CD4-positive, alpha-beta T cell treated with Interferon gamma for 1 hour (primary cell): ENCODE results near the gene ROR1.
A peak's percentile ranks its signal among the peaks of the same experiment; 100 is the strongest.

Experiments
- DNase-seq: peaks from one replicate; pipeline ENCODE4 v3.0.0-alpha.2; 2020

ROR1 gene

DNA sequence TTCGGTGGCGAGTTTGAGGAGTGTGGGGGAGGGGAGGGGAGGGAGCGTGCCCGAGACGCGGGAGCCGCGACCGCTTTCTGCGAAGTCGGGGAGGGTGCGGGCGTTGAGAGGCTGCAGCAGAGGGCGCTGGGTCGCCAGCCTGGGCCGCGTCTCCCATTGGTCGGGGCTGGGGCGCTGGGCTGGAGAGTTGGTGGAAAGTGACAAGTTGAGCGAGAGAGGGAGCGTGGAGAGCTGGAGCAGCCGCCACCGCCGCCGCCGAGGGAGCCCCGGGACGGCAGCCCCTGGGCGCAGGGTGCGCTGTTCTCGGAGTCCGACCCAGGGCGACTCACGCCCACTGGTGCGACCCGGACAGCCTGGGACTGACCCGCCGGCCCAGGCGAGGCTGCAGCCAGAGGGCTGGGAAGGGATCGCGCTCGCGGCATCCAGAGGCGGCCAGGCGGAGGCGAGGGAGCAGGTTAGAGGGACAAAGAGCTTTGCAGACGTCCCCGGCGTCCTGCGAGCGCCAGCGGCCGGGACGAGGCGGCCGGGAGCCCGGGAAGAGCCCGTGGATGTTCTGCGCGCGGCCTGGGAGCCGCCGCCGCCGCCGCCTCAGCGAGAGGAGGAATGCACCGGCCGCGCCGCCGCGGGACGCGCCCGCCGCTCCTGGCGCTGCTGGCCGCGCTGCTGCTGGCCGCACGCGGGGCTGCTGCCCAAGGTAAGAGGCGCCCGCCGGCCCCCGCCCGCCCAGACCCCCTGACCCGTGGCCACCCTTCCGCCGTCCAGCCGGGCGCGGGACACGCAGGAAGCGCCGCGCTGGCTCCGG, at the start of gene ROR1:
ROR1 (plus strand) TSS at position 203 of the 802 bp plus-strand sequence.
- DNase-seq = peak; percentile 58

DNA sequence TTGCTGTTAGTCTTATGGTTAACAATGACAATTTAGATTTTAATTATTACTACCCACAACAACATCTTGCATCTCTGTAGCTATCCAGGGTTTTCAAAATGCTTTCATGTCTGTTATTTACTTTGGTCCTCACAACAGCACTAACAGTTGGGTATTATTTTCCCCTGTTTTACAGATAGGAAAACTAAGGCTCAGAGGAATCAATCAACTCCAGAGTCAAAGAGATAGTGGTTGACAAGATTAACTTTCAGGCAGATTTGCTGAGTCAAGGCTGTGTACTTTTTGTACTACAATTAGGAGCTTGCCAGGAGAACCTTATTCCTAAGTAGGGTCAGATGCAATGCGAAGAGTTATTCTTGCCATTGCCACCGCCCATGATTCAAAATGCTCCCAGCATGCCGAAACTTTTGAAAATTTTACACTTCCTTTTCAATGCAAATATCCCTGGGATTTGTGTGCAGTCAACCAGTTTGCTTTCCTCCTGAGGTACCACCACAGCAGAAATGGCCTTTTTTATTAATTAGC, 49.4 kb upstream of the ROR1 start:
- DNase-seq = no peak

DNA sequence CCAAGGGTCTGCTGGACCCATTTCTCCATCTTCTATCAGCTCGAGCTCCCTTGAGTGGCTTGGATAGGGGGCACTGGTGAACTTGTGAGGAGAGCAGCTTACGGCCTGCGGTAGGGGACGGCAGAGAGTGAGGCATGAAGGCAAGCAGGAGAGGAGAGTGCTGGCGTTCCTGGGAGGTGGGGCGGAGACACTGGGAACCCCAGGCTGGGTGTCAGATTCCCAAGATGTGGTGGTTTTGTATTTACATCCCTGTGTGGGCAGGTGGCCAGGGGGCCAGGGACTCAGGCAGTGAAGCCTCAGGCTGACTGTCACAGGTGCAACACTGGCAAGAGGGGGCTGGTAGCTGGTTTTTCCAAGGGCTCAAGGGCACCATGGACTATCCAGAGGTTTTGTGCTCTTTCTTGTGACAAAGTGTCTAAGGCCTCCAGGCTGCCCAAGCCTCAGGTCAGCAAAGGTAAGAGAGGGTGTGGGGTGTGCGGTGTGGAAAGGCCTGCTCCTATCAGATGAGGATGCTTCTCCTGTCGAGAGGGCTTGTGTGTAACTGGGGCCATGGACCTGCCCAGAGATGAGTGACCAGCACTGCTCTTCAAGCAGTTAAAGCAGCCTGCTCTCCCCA, 45.1 kb upstream of the ROR1 start:
- DNase-seq = no peak

DNA sequence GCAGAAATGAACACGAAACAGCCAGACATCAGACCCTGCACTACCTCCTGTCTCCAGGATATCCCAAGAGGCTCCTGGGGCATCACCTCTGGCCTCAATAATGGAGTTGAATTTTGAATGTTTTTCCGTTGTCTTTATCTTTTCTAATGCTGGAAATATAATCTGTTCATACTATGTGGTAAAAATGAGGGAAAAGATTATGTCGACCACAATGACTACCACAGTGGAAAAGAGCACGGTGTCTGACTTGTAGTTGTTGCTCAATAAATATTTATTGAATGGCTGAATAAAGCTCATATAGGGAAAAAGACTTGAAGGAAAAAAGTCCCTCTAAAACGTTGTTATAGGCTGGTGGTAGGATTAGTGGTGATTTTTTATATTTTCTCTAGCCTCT, 44.6 kb upstream of the ROR1 start:
- no peak for DNase-seq

DNA sequence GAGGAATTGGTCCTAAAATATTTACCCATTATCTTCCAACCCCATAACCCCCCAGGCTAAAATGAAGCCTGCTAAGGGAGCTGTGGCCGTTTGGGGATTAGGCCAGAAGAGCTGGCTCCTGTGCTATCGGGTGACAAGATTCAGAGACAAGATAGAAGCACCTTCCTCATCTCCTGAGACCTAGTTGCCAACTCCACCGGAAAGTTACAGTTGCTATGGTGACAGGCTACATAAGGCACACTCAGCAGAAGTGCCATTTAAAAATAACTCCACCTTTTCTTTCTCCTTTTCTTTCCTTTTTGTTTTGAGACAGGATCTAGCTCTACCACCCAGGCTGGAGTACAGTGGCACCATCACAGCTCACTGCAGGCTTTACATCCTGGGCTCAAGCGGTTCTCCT, 43.6 kb upstream of the ROR1 start:
- no peak for DNase-seq

DNA sequence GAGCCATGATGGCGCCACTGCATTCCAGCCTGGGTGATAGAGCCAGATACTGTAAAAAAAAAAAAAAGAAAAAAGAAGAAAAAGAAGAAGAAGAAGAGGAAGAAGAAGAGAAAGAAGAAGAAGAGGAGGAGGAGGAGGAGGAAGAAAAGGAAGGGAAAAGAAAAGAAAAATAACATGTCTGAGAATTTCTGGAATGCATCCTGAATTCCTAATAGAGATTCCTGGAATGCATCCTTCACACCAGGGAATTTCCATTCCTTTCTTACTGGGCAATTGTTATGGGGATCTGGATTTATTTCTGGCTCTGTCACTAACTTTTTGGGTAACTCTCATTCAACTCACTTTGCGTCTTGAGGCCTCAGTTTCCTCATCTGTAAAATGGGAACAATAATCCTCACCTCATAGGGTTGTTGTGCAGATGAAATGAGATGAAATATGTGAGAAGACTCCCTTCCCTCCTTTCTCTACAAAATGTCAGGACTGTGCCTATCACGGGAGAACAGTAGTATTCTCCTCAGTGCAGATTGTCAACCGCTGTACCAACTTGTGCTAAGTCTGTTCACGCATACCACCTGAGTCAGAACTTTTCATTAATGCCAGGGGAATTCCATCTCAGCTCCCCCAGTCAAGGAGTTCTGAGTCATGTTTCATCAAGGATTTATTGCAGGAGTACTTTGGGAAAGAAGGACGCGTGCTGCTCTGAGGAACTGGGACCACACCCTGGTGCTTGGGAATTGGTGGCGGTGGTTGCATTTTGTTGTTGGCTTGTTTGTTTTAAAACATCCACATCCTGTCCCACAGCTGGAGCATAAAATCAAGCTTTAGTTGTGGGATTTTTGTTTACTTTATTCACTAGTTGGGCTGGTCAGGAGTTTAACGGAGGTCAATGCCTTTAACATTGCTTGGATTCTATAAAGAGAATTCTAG, 42.4 kb upstream of the ROR1 start:
- no peak for DNase-seq

DNA sequence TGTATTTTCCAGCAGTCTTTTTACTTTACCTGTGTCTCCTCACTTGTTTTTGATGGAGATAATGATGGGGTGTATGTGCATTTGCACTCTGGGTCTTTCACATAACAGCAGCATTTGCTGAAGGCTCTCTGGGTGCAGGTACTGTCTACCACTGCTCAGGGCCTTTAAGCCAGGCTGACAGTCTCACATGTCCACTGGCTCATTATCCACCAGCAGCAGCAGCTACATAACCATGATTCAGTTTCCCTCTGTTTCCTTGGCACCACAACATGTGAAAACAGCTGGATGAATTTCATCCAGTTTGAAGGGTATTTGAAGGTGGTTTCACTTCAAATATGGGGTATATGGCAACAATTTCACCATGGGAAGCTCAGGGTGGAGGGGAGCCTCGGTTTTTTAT, 41.2 kb upstream of the ROR1 start:
- DNase-seq = no peak

DNA sequence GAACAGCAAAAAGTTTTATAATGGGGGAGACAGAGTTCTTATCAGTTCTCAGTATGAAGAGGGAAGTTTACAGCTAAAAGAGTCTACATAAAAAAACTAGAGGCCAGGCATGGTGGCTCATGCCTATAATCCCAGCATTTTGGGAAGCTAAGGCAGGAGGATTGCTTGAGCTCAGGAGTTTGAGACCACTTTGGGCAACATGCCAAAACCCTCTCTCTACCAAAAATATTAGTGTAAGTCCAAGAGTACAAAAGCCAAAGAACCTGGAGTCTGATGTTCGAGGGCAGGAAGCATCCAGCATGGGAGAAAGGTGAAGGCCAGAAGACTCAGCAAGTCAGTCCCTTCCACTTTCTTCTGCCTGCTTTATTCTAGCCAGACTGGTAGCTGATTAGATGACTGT, 35.0 kb upstream of the ROR1 start:
- DNase-seq = no peak

DNA sequence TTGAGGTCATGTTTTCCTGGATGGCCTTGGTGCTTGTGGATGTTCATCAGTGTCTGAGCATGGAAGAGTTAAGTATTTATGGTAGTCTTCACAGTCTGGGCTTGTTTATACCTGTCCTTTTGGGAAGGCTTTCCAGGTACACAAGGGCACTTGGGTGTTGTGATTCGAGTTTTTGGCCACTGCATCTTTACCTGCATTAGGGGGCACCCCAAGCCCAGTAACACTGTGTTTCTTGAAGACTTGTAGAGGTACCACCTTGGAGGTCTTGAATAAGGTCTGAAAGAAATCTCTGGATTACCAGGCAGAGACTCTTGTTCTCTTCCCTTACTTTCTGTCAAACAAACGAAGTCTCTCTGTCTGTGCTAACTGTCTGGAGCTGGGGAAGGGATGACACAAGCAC, 34.4 kb upstream of the ROR1 start:
- DNase-seq = no peak

DNA sequence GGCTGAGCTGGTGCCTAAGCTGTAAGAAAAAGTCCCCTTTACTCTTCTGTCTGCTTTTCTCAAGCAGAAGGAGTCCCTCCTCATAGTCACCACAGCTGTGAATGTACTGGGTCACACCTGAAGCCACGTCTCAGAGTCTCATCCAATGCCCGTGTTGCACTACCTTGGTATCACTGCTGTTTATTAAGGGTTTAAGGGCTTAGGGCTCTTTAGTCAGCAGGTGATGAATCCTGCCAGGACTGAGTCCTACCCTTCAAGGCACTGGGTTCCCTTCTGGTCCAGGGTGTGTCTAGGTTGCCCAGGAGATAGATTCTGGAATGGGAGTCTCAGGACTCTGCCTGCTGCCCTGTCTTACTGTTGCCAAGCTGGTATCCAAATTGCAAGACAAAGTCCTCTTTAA, 33.4 kb upstream of the ROR1 start:
- no peak for DNase-seq

DNA sequence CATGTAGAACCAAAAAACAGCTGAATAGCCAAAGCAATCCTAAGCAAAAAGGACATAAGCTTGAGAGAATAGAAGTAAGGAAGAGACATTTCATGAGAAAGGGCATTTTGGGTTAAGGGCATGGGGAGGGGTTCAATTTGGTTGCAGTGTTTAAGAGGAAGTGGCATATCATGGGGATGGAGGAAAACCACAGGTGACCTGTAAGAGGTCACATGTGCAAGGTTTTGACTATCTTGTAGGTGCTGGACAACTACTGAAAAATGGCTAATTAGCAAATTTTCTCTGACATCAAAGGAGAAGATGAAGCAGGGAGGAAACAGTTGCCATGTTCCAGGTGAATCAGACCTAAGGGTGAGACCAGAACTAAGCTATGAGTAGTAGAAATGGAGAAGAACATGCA, 31.3 kb upstream of the ROR1 start:
- no peak for DNase-seq

DNA sequence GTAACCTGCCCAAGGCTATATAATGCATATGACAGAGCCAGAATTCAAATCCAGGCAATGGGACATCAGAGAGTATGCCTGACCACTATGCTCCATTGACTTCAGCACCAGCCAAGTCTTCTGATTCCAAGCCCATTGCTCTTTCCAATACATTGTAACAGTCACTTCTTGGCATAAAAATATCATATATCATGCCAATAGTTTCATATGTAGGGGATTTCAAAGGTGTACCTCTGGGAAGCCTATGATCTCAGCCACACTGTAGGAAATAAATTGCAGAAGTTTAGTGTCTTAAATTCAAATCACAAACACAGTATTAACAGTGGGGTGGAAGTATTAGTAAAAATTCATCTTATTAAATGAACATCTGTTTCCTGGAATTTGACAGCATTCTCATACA, 30.0 kb upstream of the ROR1 start:
- DNase-seq = no peak

DNA sequence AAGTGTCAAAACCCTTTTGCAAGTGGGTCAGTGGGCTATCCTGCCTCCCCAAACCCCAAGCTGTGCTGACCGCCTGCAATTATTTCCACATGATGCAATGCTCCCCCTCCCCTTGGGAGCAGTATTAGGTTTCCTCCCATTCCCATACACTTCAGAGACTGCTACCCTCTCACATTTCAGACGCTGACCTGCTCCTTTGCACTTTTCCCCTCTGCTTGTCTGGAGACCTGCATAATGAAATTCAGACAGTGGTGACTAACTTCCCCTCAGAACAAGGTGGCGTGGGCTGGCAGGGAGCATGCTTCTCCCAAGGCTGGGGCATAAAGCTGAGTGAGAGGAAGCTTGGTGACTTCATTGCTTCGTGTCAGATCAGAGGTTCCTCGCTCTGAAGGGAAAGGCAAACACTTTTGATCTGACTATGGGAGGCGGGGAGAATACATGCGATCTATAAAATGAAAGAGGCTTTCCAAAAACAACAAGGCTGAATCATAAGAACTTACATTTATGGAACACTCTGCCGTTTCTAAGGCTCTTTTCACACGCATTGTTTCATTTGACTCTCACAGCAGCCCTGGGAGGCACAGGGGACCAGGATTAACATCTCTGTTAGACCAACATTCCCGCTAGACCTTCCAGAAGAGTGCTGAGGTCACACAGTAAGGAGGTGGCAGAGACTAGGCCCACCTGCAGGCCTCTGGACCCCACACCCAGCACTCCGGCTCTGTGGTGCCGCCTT, 27.5 kb upstream of the ROR1 start:
- no peak for DNase-seq

DNA sequence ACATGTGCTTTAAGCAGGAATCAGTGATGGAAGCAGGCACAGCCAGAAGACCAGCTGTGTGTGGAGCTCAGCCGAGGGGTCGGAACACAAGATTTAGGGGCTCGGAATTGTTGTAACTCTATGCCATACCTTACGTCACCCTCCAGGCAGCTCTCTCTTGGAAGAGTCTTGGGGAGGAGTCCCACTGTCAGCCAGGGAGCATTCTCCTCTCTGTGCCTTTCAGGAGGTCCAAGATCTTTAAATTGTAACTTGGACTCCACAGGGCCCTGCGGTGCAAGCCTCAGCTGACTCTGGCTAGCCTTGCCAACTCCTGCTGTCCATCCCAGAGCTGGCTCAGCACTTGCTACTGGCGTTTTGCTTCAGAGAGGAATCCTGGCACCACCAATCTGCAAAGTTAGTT, 26.4 kb upstream of the ROR1 start:
- DNase-seq = no peak

DNA sequence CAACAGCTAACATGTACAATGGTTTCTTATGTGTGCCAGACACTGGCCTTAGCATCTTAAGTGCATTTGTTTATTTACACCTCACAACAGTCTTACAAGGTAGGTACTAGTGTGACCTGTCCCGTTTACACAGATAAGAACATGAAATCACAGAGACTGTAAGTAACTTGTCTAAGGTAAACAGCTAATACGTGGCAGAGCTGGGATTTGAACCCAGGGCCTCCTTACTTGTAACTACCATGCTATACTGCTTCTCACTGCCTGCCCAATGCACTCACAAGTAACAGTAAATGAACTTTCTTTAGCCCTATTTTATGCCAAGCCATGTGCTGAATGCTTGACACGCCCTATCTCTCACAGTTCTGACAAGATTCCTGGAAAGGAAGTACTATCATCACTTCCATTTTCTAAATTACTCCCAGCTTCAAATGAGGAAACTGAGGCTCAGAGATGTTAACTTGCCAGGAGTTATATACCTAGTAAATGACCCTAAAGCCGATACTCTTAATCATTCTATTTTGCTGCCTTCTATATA, 25.7 kb upstream of the ROR1 start:
- DNase-seq = no peak

DNA sequence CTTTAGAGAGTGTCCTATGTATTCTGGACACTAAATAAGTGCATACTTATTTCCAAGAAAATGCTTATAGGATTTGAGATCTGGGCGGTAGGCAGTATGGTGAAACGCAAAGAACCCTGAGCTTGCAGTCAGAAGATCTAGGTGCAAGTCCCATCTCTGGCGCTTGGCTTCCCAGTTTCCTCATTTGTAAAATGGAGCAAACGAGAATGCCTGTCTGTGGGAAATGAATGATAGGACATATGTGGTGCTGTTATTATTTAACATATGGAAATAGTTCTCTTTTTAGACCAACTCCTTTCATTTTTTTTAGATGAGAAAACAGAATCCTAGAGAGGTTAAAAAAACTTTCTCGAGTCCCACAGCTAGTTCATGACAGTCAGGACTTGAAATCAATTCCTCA, 25.2 kb upstream of the ROR1 start:
- no peak for DNase-seq

DNA sequence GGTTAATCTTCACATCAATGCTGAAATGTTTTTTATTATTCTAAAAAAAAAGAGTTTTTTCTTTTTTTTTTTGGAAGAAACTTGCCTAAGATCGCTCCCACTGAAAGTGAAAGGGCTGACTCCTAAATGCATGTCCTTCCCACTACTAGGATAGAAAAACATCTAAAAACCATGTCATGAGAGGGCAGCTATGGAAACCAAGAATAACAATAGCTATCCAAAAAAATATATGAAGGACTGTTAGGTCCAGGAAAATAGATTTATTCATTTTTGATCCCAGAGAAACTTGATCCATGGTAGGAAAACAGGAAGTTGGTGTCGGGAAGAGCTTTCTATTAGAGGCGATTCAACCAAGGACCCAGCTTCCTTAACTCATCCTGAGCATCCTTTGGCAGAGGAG, 23.1 kb upstream of the ROR1 start:
- no peak for DNase-seq

DNA sequence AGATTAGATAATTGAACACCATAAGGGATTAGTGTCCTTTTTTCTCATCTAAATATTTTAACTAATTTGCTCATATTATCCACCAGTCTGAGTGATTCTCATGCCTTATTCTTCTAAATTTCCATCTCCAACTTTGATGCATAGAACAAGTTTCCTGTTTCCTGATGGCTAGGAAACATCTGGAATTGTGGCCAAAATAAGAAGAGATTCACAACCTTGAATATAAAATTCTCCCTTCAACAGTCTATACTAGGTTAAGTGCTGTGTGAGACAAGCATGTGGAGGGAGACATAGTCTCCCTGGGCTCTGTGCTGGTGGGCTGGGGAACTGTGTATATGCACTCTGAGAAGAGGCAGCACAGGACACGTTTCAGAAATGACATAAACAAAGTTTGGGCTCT, 21.6 kb upstream of the ROR1 start:
- no peak for DNase-seq

DNA sequence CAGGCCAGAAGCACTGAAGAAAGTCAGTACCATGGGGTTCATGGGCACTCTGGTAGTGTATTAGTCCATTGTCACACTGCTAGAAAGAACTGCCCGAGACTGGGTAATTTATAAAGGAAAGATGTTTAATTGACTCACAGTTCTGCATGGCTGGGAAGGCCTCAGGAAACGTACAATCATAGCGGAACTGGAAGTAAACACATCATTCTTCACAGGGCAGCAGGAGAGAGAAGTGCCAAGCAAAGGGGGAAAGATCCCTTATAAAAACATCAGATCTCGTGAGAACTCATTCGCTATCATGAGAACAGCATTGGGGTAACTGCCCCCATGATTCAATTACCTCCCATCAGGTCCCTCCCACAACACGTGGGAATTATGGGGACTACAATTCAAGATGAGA, 20.2 kb upstream of the ROR1 start:
- no peak for DNase-seq

DNA sequence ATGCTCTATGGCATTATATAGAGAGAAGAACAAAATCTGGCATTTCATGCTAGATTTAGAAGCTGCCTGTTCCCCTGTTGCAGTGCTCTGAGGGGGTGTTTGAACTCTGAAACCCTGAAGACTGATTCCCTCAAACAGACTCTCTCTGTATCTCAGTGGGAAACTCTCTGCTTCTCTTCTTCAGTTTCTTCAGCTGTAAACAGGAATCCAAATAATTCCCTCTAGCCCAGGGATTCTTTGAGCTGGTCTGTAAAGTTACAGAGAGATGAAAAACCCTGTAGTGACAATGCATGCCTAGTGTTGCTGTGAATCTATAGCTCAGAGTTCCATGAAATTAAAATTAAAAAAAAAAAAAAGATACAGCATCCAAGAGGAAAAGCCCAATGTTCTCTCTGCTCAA, 17.0 kb upstream of the ROR1 start:
- no peak for DNase-seq

DNA sequence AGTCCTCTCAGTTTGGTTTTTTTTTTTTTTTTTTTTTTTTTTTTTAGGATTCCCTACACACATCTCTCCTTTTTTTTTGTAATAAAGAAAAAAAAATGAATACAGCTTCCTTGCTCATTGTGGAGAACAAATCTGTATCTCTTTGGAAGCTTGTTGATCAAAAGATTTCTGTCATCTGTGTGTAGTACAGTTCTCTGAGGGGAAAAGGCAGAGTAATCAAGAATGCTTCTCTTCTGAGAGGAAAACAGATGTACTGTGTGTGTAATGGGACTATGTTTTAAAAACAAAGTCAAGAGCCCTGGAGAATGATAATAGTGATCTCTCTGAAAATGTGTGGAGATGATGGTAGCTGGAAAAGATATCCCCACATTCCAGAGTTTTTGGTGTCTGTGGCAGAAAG, 16.5 kb upstream of the ROR1 start:
- no peak for DNase-seq

DNA sequence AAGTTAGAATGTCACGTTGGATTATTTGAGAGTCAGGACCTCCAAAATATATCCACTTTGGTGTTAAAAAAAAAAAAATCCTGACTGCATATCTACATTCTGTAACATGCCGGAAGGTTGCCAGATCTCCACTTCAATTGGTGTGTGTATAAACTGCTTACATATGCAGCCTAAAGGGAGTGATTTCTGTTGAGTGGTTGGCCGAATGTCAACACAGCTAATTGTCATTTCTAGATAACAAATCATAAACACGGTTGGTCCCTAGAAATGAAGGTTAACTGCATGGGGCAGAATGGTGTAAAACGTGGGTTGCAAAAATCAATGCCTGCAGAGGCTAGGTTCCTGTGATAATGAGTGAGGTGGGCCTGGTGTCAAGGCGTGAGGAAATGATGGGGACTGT, 15.0 kb upstream of the ROR1 start:
- no peak for DNase-seq

DNA sequence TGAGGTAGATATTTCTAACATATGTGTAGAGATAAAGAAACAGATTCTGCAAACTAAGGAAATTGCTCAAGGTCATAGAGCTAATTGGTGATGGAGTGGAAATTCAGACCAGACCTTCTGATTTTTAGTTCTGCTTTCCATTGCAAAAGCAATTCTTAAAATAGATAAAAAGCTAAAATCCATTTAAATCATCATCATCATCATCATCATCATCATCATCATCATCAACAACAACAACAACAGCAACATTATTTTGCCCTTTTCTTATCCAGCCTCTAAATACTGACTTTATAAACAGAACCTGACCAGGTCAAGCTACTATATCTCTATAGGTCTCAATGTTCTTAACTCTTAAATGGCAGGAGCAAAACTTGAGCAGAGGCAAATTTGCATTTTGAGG, 14.0 kb upstream of the ROR1 start:
- DNase-seq = no peak
